Suppressor macrophage treated with lipopolysaccharide for 4 hours (primary cell): ENCODE measurements around the gene PGM1.

Experiments
- DNase-seq: peaks from one replicate; pipeline ENCODE4 v3.0.0-alpha.2; 2020

The PGM1 gene

DNA sequence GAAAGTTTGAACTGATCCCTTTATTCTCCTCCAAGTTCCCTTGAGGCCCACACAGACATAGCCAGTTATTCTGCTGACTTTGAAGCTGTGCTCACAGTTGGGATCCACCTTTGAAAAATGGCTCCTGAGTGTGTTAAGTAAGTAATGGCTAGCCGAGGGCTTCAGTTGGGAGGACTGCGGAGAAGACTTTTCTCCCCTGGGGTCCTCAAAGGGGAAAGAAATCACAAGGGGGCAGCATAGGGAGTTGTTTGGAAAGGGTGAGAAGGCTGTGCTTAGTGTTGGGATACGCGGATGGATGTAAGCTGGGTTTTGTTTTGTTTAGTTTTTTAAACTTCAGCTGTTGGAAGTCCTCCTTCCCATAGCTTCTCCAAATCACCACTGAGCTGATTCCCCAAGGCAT is 8.3 kb downstream of the PGM1 start:
- no peak for DNase-seq

DNA sequence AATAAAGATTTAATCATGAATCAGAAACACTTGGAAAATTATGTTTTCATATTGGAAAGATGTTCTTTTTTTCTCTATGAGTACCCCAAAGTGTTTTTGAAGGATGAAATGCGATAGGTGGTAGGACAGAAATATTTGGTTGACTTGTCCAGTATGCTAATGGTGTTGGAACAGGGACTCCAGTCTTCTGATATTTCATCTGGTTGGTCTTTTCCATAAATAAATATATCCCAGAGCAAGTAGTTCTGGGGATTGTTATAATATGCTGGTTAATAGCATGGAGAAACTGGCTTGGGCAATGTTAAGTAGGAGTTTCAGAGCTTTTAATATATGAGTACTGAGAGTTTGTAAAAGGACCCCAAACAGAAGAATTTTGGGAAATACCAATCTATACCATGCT is 8.7 kb downstream of the PGM1 start:
- no peak for DNase-seq

DNA sequence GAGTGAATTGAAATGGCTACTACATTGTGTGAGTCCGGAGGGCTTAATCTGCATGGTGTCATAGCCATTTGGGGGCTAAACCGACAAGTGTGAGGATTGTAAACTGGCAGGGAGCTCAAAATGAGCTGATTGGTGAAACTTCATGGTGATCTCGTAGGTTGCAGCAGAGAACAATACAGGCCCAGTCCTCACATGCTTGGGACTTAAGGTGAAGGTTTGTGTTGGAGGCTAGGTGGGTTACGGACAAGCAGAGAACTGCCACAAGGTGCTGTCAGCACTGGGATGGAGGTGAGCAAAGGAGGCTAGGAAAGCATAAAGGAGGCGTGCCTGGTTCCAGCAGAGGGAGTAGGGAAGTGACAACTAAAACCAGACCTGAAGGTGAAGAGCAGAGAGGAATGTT is 9.4 kb downstream of the PGM1 start:
- no peak for DNase-seq

DNA sequence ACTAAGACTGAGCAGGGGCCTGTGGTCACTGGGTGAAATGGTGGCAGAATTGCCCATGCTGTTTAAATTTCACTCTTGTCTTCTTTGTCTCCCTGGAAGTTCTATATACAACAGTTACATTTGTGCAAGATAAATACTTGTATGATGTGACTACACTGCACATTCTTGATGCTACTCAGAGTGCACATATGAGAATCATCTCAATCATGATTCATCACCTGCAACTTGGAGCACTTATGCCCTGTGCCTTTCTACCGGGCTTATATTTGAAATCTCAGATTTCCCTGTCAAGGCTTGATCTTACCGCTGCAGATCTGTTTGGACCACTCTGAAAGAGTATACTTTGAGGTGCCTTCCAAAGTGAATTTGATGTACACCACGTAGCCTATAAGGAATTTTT is 10.6 kb downstream of the PGM1 start:
- no peak for DNase-seq

DNA sequence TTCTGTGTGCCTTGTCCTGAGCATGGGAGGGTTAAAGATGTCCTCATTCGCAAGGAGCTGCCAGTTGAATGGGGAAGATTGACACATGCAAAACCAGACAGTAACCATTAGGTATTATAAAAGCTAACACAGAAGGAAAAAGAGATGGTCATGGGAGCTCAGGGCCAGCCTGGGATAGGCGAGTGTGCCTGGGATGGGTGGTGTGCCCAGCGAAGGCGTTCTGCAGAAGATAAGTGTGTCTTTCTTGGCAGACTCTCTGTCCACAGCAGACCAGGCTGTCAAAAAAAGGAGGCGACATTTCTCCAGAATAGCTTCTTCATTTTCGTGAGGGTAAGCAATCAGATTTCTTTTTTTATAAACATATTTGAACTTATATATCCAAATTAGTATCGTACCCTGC is 14.1 kb downstream of the PGM1 start:
- DNase-seq: no peak

DNA sequence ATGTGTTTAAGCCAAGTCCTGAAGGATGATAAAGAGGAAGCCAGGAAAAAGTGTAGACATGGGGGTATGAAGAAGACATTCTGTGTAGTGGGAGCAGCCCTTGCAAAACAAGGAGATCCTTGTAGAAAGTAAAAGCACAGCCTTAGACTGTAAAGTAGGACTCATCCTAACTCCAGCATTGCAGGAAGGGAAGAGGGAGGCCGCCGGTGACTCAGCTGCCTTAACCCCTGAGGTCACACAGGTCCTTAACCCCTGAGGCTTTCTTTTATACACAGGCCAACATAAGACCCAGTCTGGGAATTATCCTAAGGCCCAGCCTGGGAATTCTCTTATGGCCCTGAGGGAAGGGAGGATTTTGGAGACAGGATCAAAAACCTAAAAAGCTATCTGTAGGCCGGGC is 18.0 kb downstream of the PGM1 start:
- DNase-seq: peak; percentile 28

DNA sequence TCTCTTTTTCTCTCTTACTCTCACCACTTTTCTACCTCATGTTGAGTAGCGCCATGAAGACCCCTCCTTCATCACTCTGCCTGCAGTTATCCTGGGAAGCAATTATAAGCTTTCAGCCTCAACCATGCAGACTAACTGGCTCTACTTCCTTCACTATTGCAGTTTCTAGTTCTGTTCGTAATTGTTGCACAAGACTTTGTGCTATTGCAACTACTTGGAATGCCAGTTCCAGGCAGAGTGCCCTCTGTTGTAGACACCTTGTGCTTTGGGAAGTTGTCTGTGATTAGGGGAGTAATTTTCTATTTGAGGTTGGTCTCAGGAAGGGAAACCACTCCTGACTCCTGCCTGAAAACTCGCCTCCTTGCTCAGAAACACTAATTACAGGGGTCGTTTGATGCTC is 19.4 kb downstream of the PGM1 start:
- peak; percentile 25 for DNase-seq

DNA sequence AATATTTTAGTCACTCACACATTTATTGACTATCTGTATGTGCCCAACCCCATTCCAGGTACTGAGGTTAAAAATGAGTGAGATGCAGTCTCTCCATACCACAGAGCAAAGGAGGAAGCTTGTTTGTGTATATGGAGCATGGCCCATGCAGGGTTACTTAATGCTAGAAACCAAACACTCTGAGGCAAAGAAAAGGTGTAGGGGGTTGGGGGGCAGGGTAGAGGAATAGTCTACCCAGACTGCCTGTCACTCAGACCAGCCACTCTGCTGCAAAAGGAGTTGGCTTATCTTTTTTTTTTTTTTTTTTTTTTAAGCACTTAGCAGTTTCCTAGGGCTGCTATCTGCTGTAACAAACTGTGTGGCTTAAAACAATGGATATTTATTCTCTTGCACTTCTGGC is 19.8 kb downstream of the PGM1 start:
- no peak for DNase-seq

DNA sequence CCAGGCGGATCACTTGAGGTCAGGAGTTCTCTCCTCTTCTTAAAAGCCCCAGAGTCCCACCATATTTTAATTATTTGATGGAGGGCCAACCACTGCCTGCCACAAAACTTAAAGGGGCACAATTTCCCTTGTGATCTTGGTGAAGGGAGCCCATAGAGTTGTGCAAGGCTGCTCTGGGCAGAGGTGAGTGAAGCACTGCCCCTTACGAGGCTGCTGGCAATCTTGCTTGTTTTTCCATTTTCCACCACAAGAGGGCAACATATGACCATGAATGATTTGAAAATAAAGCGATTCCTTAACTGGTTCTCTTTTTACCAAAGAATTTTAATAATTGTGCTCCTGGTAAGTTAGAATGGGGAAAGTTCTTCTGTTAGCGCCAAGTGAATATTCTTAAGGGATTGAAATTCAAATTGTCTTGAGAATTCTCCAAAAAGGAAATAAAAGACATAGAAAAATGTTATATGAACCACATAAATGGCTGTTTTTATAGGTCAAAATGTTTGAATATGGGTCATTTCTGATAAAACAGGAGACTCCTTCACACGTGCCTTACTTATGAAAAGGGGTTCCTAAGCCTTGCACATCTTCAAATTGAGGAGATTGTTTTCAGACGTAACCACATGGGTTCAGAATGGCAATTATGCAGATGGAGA is 22.7 kb downstream of the PGM1 start:
- DNase-seq: peak; percentile 85

DNA sequence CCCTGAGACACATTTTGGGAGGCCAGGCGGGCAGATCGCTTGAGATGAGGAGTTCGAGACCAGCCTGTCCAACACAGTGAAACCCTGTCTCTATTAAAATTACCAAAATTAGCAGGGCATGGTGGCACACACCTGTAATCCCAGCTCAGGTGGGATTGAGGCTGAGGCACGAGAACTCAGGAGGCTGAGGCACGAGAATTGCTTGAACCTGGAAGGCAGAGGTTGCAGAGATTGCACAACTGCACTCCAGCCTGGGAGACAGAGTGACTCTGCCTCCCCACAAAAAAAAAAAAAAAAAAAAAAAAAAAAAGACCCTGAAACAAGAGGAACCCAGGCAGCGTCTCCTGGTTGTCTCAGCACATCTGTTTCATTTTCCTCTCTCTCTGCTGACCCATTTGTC is 24.2 kb downstream of the PGM1 start:
- no peak for DNase-seq

DNA sequence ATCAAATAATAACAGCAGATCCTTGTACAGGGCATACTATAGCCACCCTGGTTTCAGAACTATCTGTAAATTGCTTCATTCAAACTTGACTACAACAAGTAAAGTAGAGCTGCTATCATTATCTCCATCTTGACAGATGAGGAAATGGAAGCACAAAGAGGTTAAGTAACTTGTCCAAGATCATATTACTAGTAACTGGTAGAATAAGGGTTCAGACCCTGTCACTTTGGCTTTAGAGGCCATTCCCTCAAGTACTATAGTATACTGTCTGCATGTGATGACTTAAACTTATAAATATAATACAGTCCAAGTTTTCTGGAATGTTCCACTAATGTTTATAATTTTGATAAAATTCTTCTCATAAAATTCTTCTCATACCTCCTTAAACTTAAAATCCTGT is 24.8 kb downstream of the PGM1 start:
- DNase-seq: no peak

DNA sequence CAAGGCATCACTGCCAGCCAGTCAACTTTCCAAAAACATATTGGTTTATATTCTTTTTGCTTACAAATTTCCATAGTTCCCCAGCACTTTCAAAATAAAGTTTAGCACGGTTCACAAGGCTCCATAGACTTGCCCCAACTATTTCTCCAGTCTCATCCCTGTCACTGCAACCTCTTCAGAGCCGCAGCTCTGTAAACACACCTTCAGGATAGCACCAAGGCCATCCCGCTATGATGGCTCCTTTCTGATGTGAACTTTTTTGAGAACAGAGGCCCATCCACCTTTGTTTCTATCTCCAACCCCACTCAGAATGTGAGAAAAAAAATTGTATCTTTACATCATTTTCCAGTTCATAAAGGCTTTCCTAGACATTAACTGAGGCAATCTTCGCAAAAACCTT is 26.3 kb downstream of the PGM1 start:
- DNase-seq: no peak

DNA sequence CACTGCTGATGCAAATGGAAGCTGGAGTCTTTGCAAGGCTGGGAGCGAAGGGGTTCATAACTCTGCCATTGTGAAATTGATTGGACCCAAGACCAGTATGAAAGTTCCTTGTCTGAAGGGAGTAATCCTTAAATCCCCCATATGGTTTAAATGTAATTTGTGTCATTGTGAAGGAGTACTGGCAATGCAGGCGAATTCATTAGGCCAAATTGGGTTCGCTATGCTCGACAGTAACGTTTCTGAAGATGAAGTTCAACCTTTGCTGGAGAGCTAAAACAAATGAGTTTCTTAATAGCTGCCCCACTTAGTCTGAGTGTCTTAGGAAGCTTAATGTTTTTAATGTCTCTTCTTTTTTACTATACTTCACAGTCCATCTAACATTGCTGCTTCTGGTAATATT is 27.5 kb downstream of the PGM1 start:
- no peak for DNase-seq

DNA sequence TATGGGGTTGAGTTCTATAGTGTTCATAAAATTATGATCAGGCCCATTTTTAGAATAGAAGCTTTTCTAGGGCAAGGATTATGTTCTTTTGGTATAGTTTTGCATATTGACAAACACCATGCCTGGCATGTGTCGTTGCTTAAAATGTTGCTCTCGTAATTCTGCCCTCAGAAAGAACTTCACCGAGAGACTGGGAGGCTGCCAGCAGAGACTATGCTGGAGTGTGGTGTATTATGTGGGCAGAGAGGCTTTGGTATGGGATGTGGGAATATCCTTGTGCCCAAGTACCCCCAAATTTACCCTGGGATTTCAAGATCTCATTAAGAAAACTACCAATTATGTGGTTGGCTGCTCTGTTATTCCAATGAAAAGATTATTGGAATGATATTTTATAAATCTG is 27.9 kb downstream of the PGM1 start:
- DNase-seq: no peak

DNA sequence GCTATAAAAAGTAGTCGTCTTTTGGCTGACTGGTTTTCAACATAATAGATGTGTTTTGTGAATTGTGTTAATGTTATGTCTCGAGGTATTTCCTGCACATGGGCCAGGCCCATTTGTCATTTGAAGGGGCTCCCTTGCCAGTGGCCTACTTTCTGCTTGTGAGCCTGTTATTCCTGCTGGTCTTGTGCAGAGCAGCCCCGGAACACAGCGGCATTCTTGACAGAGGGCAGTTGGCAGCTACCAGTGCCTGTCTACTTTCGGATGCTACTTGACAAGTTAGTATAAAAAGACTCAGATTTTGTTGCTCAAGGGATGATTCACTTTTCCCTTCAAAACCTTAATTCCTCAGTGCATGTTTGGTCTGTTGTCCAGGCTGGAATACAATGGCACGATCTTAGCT is 28.5 kb downstream of the PGM1 start:
- DNase-seq: no peak

DNA sequence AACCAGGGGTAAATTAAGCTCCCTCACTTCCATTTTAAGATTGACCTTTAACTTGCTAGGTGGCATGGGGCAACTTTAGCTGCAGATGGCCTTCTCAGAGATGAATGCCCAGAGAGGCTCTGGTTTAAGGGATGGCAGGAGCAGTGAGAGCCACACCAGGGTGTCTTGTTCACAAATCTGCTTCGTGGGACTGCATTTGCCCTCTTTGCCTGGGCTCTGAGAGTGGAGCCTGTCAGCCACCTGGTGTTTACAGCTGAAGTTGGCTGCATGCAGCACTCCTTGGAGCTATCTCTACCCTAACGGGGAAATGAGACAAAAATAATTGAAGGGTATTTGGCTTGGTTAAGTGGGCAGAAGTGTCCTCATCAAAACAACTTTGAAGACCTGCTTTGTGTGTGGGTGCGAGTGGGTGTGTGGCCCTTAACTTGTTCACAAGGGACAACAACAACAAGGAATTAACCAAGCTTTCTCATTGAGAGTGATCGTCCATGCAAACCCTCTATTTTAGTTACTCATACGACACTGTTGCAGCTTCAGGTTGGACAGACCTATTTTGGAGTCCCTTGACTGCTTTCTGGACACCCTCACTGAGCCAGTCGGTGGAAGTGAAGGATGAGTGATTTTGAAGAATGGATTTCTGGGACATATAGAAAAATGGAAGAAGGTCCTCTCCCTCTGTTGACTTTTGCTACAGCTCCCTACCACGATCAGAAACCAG is 29.8 kb downstream of the PGM1 start:
- no peak for DNase-seq

DNA sequence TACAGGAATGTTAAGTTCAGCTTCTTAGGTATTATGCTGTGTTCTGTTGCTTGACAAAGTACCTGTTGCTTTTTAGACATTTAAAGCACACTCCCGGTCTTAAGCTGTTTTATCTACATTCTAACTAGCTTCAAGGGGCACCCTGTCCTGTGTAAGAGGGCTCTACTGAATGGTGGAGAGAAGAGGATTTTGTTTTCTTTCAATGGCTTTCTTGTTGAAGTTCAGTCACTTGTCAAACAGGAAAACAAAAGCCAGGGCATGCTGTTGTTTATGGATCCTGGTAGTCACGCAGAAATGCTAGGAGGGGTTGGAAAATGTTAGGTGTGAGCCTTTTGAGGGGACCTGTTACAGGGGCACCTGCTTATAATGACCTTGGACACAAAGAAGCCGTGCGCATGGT is 30.7 kb downstream of the PGM1 start:
- DNase-seq: no peak

DNA sequence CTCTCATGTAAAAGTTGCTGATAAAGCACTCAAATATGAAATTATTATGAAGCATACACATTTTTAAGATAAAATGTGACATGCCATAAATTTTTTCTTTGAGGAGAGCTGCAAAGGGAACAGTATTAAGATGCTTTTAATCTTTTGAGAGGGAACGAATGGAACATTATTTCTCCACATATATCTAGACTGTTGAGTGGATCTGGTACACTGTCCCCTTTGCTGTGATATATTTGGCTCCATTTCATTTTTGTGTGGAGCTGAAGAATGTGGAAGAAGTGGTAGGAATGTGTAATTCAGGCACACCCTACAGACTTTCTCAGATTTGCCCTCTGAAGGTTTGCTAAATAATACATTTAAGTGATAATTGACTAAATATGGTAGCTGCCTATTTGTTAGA is 31.7 kb downstream of the PGM1 start:
- no peak for DNase-seq

DNA sequence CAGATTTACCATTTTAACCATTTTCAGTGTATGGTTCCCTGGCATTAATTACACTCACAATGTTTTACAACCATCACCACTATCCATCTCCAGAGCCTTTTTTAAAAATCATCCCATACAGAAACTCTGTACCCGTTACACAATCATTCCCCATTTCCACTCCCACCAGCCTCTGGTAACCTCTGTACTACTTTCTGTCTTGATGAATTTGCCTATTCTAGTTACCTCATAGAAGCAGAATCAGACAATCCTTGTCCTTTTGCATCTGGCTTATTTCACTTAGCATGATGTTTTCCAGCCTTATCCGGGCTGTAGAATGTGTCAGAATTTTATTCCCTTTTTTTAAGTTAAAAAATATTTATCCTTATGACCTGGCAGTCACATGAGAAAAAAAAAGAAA is 33.0 kb downstream of the PGM1 start:
- no peak for DNase-seq

DNA sequence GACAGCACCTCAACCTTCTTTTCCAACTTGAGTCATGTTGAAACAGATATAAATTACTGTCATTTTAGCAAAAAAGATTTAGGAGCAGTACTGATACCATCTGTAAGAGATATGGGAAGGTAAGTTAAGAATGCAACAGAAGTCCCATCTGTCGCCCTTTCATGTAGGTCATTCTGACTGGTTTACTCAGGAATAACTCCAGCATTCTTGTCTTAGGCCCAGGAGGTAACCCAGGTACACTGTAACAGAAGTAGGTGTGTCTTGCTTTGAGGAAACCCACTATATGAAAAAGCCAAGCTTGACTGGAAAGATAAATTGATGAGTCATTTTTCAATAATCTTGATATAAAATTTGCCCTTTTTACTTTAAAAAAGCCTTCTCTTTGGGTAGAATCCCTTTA is 35.4 kb downstream of the PGM1 start:
- no peak for DNase-seq

DNA sequence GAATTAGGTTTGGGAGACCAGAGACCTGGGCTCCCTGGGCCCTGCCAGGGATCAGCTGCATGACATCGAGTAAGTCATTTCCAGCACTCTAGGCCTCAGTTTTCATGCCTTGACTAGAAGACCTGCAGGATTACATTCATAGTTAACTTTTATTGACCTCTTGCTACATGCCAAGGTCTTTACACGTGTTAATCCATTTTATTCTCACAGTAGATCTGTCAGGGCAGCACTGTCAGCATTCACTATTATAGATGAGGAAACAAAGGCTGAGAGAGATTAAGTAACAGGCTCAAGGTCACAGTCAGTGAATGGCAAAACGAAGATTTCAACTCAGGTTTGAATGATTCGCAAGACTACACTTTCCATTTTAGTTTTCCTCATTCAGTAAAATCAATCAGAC is 37.0 kb downstream of the PGM1 start:
- no peak for DNase-seq

DNA sequence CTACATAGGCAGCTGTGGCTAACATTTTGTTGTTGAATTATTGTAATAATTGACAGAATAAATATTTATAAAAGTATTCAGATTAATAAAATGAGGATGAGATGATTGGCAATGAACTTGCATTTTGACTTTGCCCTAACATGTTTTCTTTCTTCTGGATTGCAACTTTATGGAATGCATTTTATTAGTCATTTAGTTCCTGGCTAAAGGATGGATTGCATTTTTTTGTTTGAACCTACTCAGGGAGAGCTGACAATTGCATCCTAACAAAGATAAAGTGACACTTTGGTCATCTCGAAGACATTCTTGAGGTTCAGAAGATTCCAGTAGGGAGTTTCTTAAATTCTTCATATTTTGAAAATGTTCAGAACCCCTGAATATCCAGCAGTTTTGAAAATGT is 37.5 kb downstream of the PGM1 start:
- DNase-seq: no peak

DNA sequence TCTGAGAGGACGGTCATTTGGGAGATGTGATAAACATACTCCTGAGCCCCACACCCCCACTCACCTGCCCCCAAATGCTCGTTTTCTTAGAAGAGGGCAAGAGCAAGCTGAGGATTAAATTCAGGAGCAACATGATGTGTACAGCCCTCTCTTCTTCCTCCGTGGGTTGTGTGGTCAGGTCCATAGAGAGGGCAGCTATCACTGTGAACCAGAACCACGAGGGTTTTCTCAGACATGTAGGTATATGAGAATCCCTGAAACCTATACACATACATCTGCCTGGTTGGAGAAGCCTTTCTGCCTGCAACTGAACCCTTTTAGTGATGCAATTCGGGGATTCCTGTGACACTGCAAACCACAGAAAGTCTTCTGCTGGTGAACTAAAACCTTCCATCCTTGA is 38.9 kb downstream of the PGM1 start:
- DNase-seq: no peak

DNA sequence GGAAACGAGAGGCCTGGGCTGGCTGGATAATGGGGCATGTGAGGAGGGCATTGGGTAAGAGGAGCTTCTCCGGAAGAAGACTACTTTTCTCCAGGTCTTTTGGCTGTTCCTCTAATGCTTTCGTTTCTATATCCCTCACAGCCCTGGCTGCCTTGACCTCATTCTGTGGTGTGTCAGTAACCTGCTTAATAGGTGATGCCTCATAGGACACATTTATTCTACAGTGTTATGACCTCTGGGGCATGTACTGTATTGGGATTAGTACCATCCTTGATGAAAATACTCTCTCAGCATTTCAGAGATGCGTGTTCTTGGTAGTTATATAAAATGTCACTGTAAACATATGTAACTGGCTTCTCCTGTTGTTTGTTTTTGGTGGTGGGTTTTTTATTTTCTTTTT is 40.1 kb downstream of the PGM1 start:
- no peak for DNase-seq

DNA sequence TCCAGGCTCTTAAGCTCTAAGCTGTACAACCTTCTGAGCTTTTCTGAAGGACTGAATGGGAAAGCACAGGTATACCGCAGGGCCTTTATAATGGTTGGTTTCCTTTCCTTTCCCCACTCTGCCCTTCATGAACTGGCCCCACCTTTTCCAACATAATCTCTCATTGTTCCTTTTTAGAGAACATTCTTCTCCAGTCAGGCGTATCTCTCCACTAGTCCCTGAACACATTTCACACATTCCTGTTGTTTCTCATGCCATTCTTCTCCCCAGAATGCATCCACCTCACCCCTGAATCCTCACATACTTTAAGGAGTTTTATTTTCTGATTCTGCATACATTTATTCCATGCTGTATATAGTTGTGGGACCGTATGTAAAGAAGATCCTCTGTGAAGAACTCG is 41.3 kb downstream of the PGM1 start:
- no peak for DNase-seq
